ENCODE measurements around the gene BBS1.
A peak's percentile ranks its signal among the peaks of the same experiment; 100 is the strongest.

Gene BBS1

DNA sequence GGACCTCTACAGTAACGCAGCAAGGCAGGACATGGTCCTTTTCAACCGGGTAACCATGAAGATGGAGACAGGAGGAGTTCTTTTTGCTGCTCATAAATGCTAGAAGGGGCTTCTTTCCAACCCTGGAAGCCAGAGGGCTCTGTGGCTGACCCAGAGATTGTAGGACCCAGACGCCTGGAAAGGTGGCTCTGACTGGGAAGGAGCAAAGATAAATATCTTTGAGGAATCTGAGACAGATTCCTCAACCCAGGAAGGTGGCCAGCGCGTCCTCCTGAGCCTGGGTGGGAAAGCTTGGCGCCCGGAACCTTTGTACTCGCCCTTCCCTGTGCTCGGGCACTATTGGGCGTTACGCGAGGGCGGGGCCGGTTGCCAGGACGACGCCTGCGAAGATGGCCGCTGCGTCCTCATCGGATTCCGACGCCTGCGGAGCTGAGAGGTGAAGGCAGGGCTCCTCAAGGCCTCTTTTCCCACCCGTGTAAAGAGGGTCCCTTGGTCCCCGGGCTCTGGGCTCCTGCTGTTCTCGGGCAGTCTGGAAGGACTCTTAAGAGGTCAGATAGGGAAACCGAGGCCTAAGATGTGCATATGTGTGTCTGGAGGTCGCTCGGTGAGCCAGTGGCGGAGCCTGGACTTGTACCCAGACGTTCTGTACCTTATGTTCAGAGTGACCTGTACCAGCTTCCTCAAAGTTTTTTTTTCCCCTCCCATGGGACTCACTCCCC is at the start of gene BBS1:
BBS1 (plus strand) TSS at position 365 of the 719 bp plus-strand sequence; CDS start at position 390, 25 bp downstream.
- no peak for TF ChIP-seq FOXM1 (IDR thresholded peaks at IDR 0.05; ENCODE audit: borderline replicate concordance, low read depth)
- no peak for TF ChIP-seq NFIC (IDR thresholded peaks at IDR 0.05)
- TF ChIP-seq, protein P1, sequence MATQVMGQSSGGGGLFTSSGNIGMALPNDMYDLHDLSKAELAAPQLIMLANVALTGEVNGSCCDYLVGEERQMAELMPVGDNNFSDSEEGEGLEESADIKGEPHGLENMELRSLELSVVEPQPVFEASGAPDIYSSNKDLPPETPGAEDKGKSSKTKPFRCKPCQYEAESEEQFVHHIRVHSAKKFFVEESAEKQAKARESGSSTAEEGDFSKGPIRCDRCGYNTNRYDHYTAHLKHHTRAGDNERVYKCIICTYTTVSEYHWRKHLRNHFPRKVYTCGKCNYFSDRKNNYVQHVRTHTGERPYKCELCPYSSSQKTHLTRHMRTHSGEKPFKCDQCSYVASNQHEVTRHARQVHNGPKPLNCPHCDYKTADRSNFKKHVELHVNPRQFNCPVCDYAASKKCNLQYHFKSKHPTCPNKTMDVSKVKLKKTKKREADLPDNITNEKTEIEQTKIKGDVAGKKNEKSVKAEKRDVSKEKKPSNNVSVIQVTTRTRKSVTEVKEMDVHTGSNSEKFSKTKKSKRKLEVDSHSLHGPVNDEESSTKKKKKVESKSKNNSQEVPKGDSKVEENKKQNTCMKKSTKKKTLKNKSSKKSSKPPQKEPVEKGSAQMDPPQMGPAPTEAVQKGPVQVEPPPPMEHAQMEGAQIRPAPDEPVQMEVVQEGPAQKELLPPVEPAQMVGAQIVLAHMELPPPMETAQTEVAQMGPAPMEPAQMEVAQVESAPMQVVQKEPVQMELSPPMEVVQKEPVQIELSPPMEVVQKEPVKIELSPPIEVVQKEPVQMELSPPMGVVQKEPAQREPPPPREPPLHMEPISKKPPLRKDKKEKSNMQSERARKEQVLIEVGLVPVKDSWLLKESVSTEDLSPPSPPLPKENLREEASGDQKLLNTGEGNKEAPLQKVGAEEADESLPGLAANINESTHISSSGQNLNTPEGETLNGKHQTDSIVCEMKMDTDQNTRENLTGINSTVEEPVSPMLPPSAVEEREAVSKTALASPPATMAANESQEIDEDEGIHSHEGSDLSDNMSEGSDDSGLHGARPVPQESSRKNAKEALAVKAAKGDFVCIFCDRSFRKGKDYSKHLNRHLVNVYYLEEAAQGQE (IDR thresholded peaks at IDR 0.05; ENCODE audit: low read depth): no peak
- TF ChIP-seq, protein P2, sequence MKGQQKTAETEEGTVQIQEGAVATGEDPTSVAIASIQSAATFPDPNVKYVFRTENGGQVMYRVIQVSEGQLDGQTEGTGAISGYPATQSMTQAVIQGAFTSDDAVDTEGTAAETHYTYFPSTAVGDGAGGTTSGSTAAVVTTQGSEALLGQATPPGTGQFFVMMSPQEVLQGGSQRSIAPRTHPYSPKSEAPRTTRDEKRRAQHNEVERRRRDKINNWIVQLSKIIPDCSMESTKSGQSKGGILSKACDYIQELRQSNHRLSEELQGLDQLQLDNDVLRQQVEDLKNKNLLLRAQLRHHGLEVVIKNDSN (IDR thresholded peaks at IDR 0.05): 0 out of 2 replicates have a peak, but pooled peaks have one; percentile 48
- TF ChIP-seq EP300 (IDR thresholded peaks at IDR 0.05; ENCODE audit: borderline replicate concordance): no peak
- TF ChIP-seq RAD21 (IDR thresholded peaks at IDR 0.05; ENCODE audit: low read depth): 0 out of 2 replicates have a peak, but pooled peaks have one; percentile 18
- TF ChIP-seq EGR1 (IDR thresholded peaks at IDR 0.05): 0 out of 2 replicates have a peak, but pooled peaks have one; percentile 15
- TF ChIP-seq YY1 (IDR thresholded peaks at IDR 0.05; ENCODE audit: low read depth): peak; percentile 97
- TF ChIP-seq TCF12 (IDR thresholded peaks at IDR 0.05; ENCODE audit: low read depth): peak; percentile 71; the same call in 1 of the 2 replicates
- TF ChIP-seq CREB1 (IDR thresholded peaks at IDR 0.05; ENCODE audit: low read depth): no peak
- peak; percentile 97 for TF ChIP-seq TAF1 (IDR thresholded peaks at IDR 0.05; ENCODE audit: low read depth)
- TF ChIP-seq TEAD4 (IDR thresholded peaks at IDR 0.05): 0 out of 2 replicates have a peak, but pooled peaks have one; percentile 19
- TF ChIP-seq CEBPB (IDR thresholded peaks at IDR 0.05): no peak
- TF ChIP-seq, protein P3, sequence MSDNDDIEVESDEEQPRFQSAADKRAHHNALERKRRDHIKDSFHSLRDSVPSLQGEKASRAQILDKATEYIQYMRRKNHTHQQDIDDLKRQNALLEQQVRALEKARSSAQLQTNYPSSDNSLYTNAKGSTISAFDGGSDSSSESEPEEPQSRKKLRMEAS (IDR thresholded peaks at IDR 0.05): peak; percentile 60
- no peak for TF ChIP-seq ZBTB7A (IDR thresholded peaks at IDR 0.05; ENCODE audit: low read depth)

DNA sequence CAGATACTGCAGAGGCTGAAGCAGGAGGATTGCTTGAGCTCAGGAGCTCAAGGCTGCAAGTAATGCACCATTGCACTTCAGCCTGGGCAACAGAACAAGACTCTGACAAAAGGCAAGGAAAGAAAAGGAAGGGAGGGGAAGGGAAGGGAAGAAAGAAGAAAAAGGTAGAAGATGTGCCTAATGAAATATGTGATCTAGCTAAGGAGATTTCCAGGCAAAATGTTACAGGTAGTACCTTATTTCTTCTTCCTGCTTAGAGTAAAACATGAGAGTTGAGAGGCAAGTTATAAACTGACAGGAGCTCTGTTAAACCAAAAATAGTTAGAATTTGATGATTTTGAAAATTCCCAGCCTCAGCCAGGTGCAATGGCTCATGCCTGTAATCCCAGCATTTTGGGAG is 48.4 kb upstream of the BBS1 start:
- TF ChIP-seq NFIC (IDR thresholded peaks at IDR 0.05) (no peak), TAF1 (IDR thresholded peaks at IDR 0.05; ENCODE audit: low read depth) (no peak), EP300 (IDR thresholded peaks at IDR 0.05; ENCODE audit: borderline replicate concordance) (no peak), TEAD4 (IDR thresholded peaks at IDR 0.05) (no peak), CEBPB (IDR thresholded peaks at IDR 0.05) (no peak)
- TF ChIP-seq, protein P2 (IDR thresholded peaks at IDR 0.05): no peak
- TF ChIP-seq, protein P1 (IDR thresholded peaks at IDR 0.05; ENCODE audit: low read depth): no peak

DNA sequence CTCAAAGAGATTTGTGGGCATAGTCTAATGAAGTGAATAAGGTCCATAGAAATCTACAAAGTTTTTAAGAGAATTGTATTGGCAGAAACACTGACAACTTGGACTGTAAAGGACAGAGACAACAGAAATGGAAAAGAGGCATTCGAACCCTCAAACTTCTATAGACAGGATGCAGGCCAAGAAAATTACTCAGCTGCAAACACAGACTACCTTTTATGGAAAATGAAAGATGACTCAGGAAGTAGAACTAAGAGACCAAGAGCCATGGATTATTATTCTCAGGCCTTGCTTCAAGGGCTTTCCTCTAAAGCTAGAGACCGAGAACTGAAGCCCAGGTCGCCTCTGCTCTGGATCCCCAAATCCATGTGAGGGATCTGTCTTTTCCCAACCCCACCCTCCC is 47.5 kb upstream of the BBS1 start:
- TF ChIP-seq ZBTB7A (IDR thresholded peaks at IDR 0.05; ENCODE audit: low read depth) (no peak), TCF12 (IDR thresholded peaks at IDR 0.05; ENCODE audit: low read depth) (no peak), NFIC (IDR thresholded peaks at IDR 0.05) (no peak), YY1 (IDR thresholded peaks at IDR 0.05; ENCODE audit: low read depth) (no peak), CEBPB (IDR thresholded peaks at IDR 0.05) (no peak), FOXM1 (IDR thresholded peaks at IDR 0.05; ENCODE audit: borderline replicate concordance, low read depth) (no peak), EGR1 (IDR thresholded peaks at IDR 0.05) (no peak)
- TF ChIP-seq, protein P2 (IDR thresholded peaks at IDR 0.05): no peak

DNA sequence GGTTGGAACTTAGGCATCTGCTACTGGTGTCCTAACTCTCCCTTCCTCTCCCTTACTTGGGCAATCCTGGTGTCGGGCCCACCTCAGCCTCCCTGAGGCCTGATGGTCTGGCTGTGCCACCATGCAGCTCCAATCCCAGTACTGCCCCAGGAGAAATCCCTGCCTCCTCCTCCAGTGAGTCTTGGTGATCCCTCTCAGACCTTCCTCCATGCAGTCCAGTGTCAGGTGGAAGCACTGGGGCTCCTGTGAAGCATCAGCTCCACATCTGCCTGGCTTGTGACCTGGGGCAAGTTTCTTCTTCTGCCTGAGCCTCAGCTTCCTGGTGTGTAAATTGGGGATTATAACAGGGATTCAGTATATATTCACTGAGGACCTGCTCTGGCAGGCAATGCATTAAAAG is 45.5 kb upstream of the BBS1 start:
- TF ChIP-seq YY1 (IDR thresholded peaks at IDR 0.05; ENCODE audit: low read depth): no peak
- TF ChIP-seq, protein P3 (IDR thresholded peaks at IDR 0.05): no peak
- TF ChIP-seq, protein P2 (IDR thresholded peaks at IDR 0.05): no peak
- TF ChIP-seq TAF1 (IDR thresholded peaks at IDR 0.05; ENCODE audit: low read depth): no peak
- no peak for TF ChIP-seq EGR1 (IDR thresholded peaks at IDR 0.05)
- no peak for TF ChIP-seq FOXM1 (IDR thresholded peaks at IDR 0.05; ENCODE audit: borderline replicate concordance, low read depth)
- no peak for TF ChIP-seq ZBTB7A (IDR thresholded peaks at IDR 0.05; ENCODE audit: low read depth)
- no peak for TF ChIP-seq RAD21 (IDR thresholded peaks at IDR 0.05; ENCODE audit: low read depth)
- TF ChIP-seq NFIC (IDR thresholded peaks at IDR 0.05): no peak
- no peak for TF ChIP-seq CEBPB (IDR thresholded peaks at IDR 0.05)
- TF ChIP-seq TEAD4 (IDR thresholded peaks at IDR 0.05): no peak
- no peak for TF ChIP-seq TCF12 (IDR thresholded peaks at IDR 0.05; ENCODE audit: low read depth)
- no peak for TF ChIP-seq EP300 (IDR thresholded peaks at IDR 0.05; ENCODE audit: borderline replicate concordance)
- TF ChIP-seq CREB1 (IDR thresholded peaks at IDR 0.05; ENCODE audit: low read depth): no peak
- TF ChIP-seq, protein P1 (IDR thresholded peaks at IDR 0.05; ENCODE audit: low read depth): no peak

All from Ishikawa (cell line).